CD4-positive, alpha-beta T cell treated with Interleukin-15 for 1 hour (primary cell): ENCODE data around the gene PANK2.
"Not testable (repeated sequence)": the region's sequence is repeated elsewhere in the genome, so short reads cannot be mapped to it uniquely, and the experiment has no call there.

Experiments
- DNase-seq: peaks from one replicate; pipeline ENCODE4 v3.0.0-alpha.2; 2020

PANK2 gene

DNA sequence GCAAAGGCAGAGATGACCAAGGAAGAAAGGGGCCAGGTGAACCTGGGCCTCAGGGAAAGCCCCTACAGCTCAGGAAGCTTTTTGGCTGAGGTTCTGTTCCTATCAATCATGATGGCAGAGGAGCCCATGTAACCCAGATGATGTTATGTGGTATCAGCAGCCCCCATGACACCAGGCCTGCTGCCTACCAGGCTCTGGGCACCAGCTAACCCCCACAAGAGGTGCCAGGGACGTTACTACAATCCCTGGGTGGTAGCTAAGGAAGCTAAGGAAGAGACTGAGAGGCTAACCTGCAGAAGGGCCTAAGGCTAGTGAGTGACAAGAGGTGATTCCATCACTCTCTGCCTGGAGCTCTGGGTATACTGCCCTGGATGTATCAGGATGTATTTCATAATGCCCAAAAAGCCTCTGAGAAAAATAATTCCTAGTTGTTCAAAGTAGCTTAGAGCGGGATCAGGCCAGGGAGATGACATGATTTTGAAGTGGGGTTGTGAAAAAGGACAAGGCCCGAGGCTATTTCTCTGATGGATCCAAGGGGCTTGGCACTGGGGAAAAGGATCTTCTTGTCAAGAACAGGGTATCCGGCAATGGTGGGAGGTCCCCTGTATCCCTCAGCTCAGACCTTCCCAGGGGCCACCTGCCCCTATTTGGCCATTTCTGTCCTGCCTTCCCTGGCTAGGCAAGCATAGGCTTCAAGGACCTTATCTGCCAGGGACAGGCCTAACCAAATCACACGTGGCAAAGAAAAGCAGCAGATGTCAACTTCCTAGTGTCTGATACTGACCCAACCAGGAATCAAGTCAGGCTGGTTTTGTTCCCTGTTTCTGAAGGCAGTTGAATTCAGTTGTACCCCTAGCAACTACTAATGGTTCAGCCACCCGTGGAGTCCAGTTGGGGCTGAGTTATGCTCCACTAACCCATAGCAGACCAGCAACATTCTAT is 41.3 kb downstream of the PANK2 start:
- DNase-seq: no peak

GRCh38 chr20:3931664-3932063 is 42.5 kb downstream of the PANK2 start:
- DNase-seq: no peak

DNA sequence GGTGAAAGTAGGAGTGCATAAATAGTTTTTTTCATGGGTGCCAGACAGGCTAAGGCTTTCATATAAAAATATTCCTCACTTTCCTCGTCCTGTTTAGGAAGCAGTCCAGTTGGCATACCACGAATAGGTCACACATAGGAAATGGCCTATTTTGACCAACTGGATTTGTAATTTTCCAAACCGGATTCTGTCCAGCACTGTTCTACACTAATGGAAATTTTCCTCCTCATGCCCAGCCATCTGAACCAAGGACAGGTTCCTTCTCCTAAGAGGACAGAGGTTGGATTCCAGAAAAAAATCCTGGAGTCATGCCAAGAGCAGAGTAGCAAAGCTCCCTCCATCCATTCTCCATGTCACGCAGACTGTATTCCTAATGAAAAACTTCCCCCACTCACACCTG is 43.1 kb downstream of the PANK2 start:
- no peak for DNase-seq

- no peak for DNase-seq
These were observed 43.5 kb downstream of the PANK2 start for GRCh38 chr20:3932681-3933080.

DNA sequence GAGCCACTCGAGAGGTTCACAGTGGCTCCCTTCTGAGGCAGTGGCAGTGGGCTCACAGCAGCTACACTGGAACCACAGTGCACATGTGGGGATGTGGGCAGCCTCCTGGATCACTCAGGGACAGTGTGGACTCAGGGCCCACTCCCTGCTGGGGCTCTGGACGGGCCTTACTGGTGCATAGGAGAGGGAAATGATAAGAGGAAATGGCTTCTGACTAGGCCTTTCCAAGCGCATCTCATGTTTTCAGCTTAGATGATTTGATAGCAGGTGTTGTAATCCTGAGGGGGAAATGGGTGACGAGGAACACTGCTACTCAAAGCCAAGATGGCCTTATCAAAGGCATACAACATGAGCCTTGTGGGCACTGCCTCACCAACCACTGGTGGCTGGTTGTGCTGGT is 44.0 kb downstream of the PANK2 start:
- no peak for DNase-seq

GRCh38 chr20:3934624-3935023 is 45.4 kb downstream of the PANK2 start:
- no peak for DNase-seq

DNA sequence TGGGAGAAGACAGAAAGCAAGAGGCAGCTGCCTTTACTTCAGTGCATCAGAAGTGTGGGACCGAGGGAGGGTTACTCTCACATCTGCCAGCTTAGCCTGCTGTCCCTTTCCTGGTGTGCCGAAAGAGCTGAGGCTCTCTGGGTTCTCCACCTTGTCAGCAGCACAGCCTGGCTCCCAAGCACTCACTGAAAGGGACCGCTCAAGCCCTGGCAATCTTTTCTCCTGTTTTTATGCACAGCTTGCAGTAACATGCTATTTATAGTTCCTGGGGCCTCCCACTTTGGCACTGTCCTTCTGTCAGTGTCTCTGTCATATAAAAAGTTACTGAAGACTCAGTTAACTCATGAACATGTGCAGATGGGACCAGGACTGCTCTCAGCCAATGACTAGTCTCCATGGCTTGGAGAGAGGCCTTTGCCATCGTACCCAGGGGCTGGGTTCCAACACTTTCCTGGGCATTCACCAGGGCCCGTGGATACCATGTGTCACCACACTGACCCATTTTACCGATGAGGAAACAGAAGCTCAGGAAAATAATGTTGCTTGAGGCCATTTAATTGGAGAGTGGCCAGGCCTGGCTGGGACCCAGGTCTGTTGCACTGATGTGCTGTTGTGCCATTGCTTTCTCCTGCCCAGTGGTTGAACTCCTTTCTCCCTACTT is 46.2 kb downstream of the PANK2 start:
- DNase-seq: no peak

DNA sequence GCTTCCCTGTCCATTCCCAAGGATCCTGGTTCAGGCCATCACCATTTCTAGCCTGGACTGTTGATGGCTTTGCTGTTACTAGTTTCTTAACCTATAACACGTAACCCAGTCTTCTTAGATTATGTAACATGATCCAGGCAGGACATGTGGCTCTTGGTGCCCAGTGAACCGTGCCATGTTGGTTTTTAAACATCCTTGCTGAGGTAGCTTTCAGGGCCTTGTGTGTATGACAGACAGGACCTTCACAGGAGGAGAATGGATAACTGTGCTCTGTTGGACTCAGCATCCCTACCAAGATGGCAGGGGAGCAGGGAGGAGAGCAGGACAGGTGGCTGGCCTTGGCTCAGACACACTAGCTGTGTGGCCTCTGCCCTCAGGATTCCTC is 46.8 kb downstream of the PANK2 start:
- no peak for DNase-seq

- DNase-seq: no peak
These were observed 48.4 kb downstream of the PANK2 start for GRCh38 chr20:3937618-3938017.

DNA sequence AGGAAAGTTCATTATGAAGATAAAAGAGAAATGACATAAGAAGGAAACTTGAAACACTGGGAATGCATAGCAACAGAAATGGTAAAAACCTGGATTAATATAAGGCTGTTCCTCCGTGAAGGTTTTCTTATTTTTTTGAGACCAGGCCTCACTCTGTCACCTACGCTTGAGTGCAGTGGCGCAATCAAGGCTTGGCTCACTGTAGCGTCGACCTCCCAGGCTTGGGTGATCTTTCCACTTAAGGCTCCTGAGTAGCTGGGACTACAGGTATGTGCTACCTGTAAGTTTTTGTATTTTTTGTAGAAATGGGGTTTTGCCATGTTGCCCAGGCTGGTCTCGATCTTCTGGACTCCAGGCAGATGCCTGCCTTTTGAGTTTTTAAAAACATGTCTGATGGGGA is 51.7 kb downstream of the PANK2 start:
- no peak for DNase-seq

DNA sequence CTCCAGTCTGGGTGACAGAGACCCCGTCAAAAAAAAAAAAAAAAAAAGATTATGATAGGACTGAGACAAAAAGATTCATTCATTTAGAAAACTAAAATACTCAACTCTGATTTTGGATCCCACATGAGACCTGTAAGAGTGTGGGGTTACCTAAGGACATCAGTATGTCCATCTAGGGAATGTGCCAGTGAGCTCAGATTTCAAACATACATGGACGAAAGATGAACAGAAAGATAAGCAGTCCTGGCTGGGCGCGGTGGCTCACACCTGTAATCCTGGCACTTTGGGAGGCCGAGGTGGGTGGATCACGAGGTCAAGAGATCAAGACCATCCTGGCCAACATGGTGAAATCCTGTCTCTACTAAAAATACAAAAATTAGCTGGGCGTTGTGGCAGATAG is 57.5 kb downstream of the PANK2 start:
- DNase-seq: not testable (repeated sequence)

GRCh38 chr20:3964719-3965118 is 75.5 kb downstream of the PANK2 start:
- DNase-seq: no peak

GRCh38 chr20:3966571-3966970 is 77.4 kb downstream of the PANK2 start:
- no peak for DNase-seq

GRCh38 chr20:3970016-3970415 is 80.8 kb downstream of the PANK2 start:
- DNase-seq: no peak

- no peak for DNase-seq
These were observed 82.0 kb downstream of the PANK2 start for GRCh38 chr20:3971145-3971544.

GRCh38 chr20:3972161-3972560 is 83.0 kb downstream of the PANK2 start:
- DNase-seq: no peak

GRCh38 chr20:3972631-3973030 is 83.4 kb downstream of the PANK2 start:
- DNase-seq: not testable (repeated sequence)

GRCh38 chr20:3973705-3974104 is 84.5 kb downstream of the PANK2 start:
- no peak for DNase-seq

DNA sequence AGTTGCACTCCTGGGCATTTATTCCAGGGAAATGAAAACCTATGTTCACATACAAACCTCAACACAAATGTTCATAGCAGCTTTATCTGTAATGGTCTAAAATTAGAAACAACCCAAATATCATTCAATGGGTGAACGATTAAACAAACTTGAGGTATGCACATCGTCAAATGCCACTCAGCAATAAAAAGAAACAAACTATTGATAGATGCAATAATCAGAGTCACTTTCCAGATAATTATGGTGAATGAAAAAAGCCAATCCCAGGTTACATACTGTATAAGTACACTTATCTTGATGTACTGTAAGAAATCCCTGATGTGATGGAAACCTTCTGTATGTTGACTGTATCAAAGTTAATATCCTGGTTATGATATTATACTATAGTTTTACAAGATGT is 87.3 kb downstream of the PANK2 start:
- no peak for DNase-seq
